H1 (cell line): Measurements from ENCODE around the gene SRCIN1.

ENCODE experiments used
- CREB1 ChIP-seq: IDR thresholded peaks from 2 replicates; pipeline ENCODE4 v1.6.1; 2012; ENCODE audit warnings: inconsistent platforms
- HDAC2 ChIP-seq, 2 experiments: fragments of 300-600 bp in 1 of 2; sonication (generic) in 1 of 2; IDR thresholded peaks; 2 replicates each; pipeline ENCODE4 v1.6.1; 2011 to 2012; ENCODE audit warnings: low read depth in 2 of 2, low read length in 2 of 2, mild to moderate bottlenecking in 2 of 2, moderate library complexity in 2 of 2, borderline replicate concordance in 1 of 2, inconsistent platforms in 1 of 2
- JUN ChIP-seq: IDR thresholded peaks from 2 replicates; pipeline ENCODE4 v1.6.1; 2011; ENCODE audit warnings: low read depth, mild to moderate bottlenecking, improper control_type of control experiment, low read length
- JUND ChIP-seq: IDR thresholded peaks from 2 replicates; pipeline ENCODE4 v1.6.1; 2011; ENCODE audit warnings: mild to moderate bottlenecking, improper control_type of control experiment, low read length
- POLR2A ChIP-seq, 2 experiments: IDR thresholded peaks; 1 replicate in 1 of 2; 2 replicates in 1 of 2; pipeline ENCODE4 v1.6.1; 2011; ENCODE audit warnings: low read depth in 2 of 2, low read length in 2 of 2, mild to moderate bottlenecking in 2 of 2; ENCODE audit errors: control extremely low read depth in 1 of 2
- POLR2AphosphoS5 ChIP-seq: IDR thresholded peaks from 2 replicates; pipeline ENCODE4 v1.6.1; 2011; ENCODE audit warnings: low read depth, low read length
- RAD21 ChIP-seq, 2 experiments: IDR thresholded peaks in 1 of 2; conservative IDR thresholded peaks in 1 of 2; 2 replicates each; pipeline ENCODE4 v1.6.1; 2011; ENCODE audit warnings: low read depth in 2 of 2, low read length in 2 of 2, improper control_type of control experiment in 1 of 2, inconsistent platforms in 1 of 2, mild to moderate bottlenecking in 1 of 2, moderate library complexity in 1 of 2
- RNF2 ChIP-seq: fragments of 200-900, 300-1000 bp; sonication (generic); IDR thresholded peaks from 2 replicates; pipeline ENCODE4 v1.7.1; 2016; ENCODE audit warnings: borderline replicate concordance, low read depth, mild to moderate bottlenecking, antibody characterized with exemption, low read length; ENCODE audit not compliant: poor library complexity, severe bottlenecking; ENCODE audit errors: missing control alignments
- SIN3A ChIP-seq, 2 experiments: IDR thresholded peaks in 1 of 2; conservative IDR thresholded peaks in 1 of 2; 2 replicates each; pipeline ENCODE4 v1.6.1; 2011 to 2012; ENCODE audit warnings: low read length in 2 of 2, improper control_type of control experiment in 1 of 2, low read depth in 1 of 2, mild to moderate bottlenecking in 1 of 2
- SP2 ChIP-seq: IDR thresholded peaks from 2 replicates; pipeline ENCODE4 v1.6.1; 2012; ENCODE audit warnings: mild to moderate bottlenecking, low read length, inconsistent platforms
- TBP ChIP-seq: IDR thresholded peaks from 2 replicates; pipeline ENCODE4 v1.6.1; 2011; ENCODE audit warnings: low read depth, low read length, improper control_type of control experiment
- TF ChIP-seq, protein P1 (sequence below), 3 experiments: IDR thresholded peaks; 1 replicate in 2 of 3; 2 replicates in 1 of 3; pipeline versions ENCODE4 v1.5.1 to v1.6.1; 2011; ENCODE audit warnings: low read length in 3 of 3, mild to moderate bottlenecking in 3 of 3, inconsistent platforms in 2 of 3, low read depth in 1 of 3, moderate library complexity in 1 of 3; ENCODE audit not compliant: insufficient read depth in 1 of 3; ENCODE audit errors: control extremely low read depth in 1 of 3

DNA sequence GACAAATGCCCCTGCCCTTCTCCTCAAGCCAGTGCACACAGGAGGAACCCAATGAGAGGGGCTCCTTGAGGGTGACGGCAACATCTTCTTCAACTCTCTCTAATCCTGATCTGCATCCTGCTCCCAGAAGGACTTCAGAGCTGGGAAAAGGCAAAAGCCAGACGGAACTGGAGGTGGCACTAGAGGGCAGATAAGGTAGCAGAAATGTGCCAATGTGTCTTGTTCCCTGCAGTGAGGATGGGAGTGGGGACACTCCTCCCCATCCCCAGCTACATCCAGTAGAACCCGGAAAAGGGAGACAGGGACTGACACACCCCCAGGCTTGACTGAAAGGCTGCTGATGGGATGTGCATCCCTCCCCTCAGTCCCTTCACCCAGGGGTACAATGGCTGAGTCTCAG is 28.5 kb downstream of the SRCIN1 start:
- TF ChIP-seq HDAC2 (IDR thresholded peaks at IDR 0.05; ENCODE audit: borderline replicate concordance in 1 of 2, low read depth in 2 of 2, low read length in 2 of 2) (no peak), RAD21 (IDR thresholded peaks at IDR 0.05 in 1 of 2, conservative IDR thresholded peaks at IDR 0.05 in 1 of 2; ENCODE audit: low read depth in 2 of 2, low read length in 2 of 2) (peak in 1 of 2 experiments; percentile 31; a peak in 2 of 4 replicates), SP2 (no peak), JUND (no peak), SIN3A (conservative IDR thresholded peaks at IDR 0.05 in 1 of 2, IDR thresholded peaks at IDR 0.05 in 1 of 2; ENCODE audit: low read depth in 1 of 2, low read length in 2 of 2) (no peak), JUN (no peak), CREB1 (no peak), POLR2AphosphoS5 (no peak), TBP (no peak), RNF2 (no peak), POLR2A (IDR thresholded peaks at IDR 0.05; ENCODE audit: control extremely low read depth in 1 of 2, low read depth in 2 of 2, low read length in 2 of 2) (no peak)
- TF ChIP-seq, protein P1, sequence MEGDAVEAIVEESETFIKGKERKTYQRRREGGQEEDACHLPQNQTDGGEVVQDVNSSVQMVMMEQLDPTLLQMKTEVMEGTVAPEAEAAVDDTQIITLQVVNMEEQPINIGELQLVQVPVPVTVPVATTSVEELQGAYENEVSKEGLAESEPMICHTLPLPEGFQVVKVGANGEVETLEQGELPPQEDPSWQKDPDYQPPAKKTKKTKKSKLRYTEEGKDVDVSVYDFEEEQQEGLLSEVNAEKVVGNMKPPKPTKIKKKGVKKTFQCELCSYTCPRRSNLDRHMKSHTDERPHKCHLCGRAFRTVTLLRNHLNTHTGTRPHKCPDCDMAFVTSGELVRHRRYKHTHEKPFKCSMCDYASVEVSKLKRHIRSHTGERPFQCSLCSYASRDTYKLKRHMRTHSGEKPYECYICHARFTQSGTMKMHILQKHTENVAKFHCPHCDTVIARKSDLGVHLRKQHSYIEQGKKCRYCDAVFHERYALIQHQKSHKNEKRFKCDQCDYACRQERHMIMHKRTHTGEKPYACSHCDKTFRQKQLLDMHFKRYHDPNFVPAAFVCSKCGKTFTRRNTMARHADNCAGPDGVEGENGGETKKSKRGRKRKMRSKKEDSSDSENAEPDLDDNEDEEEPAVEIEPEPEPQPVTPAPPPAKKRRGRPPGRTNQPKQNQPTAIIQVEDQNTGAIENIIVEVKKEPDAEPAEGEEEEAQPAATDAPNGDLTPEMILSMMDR (IDR thresholded peaks at IDR 0.05; ENCODE audit: control extremely low read depth in 1 of 3, insufficient read depth in 1 of 3, low read depth in 1 of 3, low read length in 3 of 3) = peak; percentile 12 to 41 (median 18); a peak in 3 of 4 replicates
